ENCODE results near the gene FRYL.
A peak's percentile ranks its signal among the peaks of the same experiment; 100 is the strongest.

The FRYL gene

DNA sequence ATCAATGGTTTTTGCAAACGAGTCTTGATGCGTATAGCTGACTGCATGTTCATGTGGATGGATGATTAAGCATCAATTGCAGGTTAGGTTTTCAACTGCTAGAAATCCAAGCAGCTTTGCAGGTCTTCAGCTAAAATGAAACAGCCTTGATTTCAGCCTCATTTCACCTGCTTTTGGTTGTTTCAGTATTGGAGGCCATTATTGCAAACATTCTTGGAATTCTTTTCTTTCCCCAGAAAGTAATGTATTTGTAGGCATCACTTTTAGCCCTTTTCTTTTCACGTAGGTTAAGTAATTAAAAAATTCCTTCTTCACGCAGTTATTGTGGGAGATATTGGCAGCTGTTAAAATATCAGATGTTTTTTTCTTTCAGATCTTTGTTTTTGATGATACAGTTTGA lies 281.2 kb downstream of the FRYL start:
- no peaks in the 10 kb centered on the region for H3K9me3 ChIP-seq (ENCODE audit: control insufficient read depth, insufficient read depth, low read length)
- no peak overlapping the region for H3K9ac ChIP-seq (ENCODE audit: low read depth, low read length)
- no peaks in the 10 kb centered on the region; the same call in 1 of the 2 replicates for H3K4me1 ChIP-seq (ENCODE audit: insufficient read depth, low read length)
- peaks cover 3% of the 10 kb centered on the region for H3K36me3 ChIP-seq (ENCODE audit: insufficient read depth, low read length)

- H3K4me1 ChIP-seq (ENCODE audit: insufficient read depth, low read length), result no peaks in the 10 kb centered on the region; the same call in 1 of the 2 replicates
- H3K9me3 ChIP-seq (ENCODE audit: control insufficient read depth, insufficient read depth, low read length), result no peaks in the 10 kb centered on the region
- H3K36me3 ChIP-seq (ENCODE audit: insufficient read depth, low read length), result peaks cover 3% of the 10 kb centered on the region
- H3K9ac ChIP-seq (ENCODE audit: low read depth, low read length), result no peak overlapping the region
Measured at GRCh38 chr4:48495941-48496340, 284.1 kb downstream of the FRYL start.

DNA sequence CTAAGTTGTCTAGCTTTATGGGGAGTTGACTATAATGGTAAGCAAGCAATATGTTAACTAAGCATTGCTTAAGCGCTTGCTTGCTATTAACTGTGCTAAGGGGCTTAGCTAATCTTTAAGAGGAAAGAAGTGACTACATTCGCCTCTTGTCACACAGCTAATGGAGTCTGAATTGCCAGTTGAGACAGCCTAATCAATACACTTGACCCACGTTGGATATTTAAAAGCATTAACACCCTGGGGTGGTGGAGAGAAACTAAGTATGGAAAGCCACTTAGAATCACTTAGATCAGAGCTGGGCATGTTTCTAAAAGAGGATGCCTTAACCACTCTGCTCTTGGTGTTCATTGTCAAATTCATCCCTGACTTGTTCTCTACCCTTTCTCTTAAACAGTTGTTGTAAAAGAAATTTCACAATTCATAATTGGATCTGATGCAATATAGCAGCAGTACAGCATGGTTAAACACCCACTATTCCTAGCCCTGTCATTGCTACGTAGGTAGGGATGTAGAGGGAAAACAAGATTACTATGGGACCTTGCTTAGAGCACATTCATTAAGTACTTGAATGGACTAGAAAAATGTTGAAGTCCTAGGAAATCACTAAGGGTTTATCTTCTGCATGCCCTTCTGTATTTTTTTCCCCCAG lies 286.5 kb downstream of the FRYL start:
- Histone ChIP-seq H3K9ac (ENCODE audit: low read depth, low read length) (no peak overlapping the region), H3K36me3 (ENCODE audit: insufficient read depth, low read length) (no peaks in the 10 kb centered on the region), H3K9me3 (ENCODE audit: control insufficient read depth, insufficient read depth, low read length) (no peaks in the 10 kb centered on the region), H3K4me1 (ENCODE audit: insufficient read depth, low read length) (no peaks in the 10 kb centered on the region; the same call in 1 of the 2 replicates)

DNA sequence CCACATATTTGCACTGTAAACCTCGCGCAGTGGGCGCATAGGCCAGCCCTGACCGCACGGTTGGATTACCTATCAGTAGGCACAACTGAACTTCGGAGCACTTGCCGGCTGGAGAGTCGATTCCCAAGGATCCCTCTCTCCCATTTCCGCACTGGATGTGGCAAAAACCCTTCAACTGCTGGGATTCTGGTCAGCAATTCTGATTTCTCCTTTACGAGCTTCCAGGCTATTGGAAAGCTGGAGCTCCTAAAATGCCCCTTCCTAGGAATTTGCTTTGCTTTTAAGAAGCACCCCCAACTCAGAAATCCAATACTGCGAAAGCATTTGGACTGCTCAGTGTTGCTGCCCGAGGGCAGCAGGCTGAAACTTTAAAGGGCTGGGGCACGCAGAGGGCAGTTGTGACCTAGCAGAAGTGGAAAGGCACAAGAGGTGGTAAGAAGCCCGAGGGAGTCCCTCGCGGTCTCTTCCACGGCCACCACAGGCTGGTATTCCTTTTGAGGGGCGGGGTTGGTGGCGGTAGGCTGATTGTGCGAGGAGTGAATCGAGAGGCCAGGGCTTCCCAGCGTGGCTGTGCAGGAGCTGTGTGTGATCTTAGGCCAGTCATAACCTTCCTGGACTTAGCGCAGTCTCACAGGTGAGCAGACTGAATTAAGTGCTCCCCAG lies 288.4 kb downstream of the FRYL start:
- H3K9ac ChIP-seq (ENCODE audit: low read depth, low read length), result peak overlapping the region; percentile 34; the same call in 1 of the 2 replicates
- no peaks in the 10 kb centered on the region for H3K9me3 ChIP-seq (ENCODE audit: control insufficient read depth, insufficient read depth, low read length)
- H3K36me3 ChIP-seq (ENCODE audit: insufficient read depth, low read length), result no peaks in the 10 kb centered on the region

GRCh38 chr4:48490680-48491513 lies 289.2 kb downstream of the FRYL start:
- H3K9ac ChIP-seq (ENCODE audit: low read depth, low read length), result peak overlapping the region; percentile 34
- H3K9me3 ChIP-seq (ENCODE audit: control insufficient read depth, insufficient read depth, low read length), result no peaks in the 10 kb centered on the region
- peaks cover 3% of the 10 kb centered on the region; the same call in 1 of the 2 replicates for H3K4me1 ChIP-seq (ENCODE audit: insufficient read depth, low read length)
- no peaks in the 10 kb centered on the region for H3K36me3 ChIP-seq (ENCODE audit: insufficient read depth, low read length)

More for the DNA sequence above, 288.4 kb downstream of the FRYL start:
- H3K4me1 ChIP-seq (ENCODE audit: insufficient read depth, low read length), result peaks cover 3% of the 10 kb centered on the region; the same call in 1 of the 2 replicates

DNA sequence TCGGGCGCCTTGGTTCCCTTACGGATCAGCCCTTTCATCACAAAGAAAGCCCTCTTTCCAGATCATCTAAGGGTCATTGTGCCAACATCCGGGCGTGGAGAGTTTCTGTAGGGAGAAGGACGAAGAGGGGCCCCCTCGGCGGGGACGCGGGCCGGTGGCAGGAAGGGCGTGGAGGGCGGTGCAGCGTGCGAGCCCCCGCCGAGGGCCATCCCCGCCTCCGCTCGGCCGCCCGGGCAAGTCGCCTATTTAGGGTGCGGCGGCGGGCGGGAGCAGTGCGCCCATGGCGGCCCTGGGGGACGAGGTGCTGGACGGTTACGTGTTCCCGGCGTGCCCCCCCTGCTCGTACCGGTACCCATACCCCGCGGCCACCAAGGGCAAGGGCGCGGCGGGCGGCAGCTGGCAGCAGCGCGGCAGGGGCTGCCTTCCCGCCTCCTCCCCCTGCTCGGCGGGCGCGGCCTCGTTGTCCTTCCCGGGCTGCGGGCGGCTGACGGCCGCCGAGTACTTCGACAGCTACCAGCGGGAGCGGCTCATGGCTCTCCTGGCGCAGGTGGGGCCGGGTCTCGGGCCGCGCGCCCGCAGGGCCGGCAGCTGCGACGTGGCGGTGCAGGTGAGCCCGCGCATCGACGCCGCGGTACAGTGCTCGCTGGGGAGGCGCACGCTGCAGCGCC lies 289.9 kb downstream of the FRYL start, which contains the start of gene ZAR1:
ZAR1 (plus strand) TSS at position 241 of the 668 bp plus-strand sequence; CDS start at position 281, 40 bp downstream.
- Histone ChIP-seq H3K9me3 (ENCODE audit: control insufficient read depth, insufficient read depth, low read length) (no peaks in the 10 kb centered on the region), H3K36me3 (ENCODE audit: insufficient read depth, low read length) (no peaks in the 10 kb centered on the region), H3K9ac (ENCODE audit: low read depth, low read length) (peak within 1 kb of the TSS; percentile 34), H3K4me1 (ENCODE audit: insufficient read depth, low read length) (peaks cover 3% of the 10 kb centered on the region; the same call in 1 of the 2 replicates)

GRCh38 chr4:48489683-48490011 lies 290.4 kb downstream of the FRYL start:
- Histone ChIP-seq H3K36me3 (ENCODE audit: insufficient read depth, low read length) (no peaks in the 10 kb centered on the region), H3K9ac (ENCODE audit: low read depth, low read length) (peak overlapping the region; percentile 34), H3K4me1 (ENCODE audit: insufficient read depth, low read length) (peaks cover 3% of the 10 kb centered on the region; the same call in 1 of the 2 replicates), H3K9me3 (ENCODE audit: control insufficient read depth, insufficient read depth, low read length) (no peaks in the 10 kb centered on the region)

DNA sequence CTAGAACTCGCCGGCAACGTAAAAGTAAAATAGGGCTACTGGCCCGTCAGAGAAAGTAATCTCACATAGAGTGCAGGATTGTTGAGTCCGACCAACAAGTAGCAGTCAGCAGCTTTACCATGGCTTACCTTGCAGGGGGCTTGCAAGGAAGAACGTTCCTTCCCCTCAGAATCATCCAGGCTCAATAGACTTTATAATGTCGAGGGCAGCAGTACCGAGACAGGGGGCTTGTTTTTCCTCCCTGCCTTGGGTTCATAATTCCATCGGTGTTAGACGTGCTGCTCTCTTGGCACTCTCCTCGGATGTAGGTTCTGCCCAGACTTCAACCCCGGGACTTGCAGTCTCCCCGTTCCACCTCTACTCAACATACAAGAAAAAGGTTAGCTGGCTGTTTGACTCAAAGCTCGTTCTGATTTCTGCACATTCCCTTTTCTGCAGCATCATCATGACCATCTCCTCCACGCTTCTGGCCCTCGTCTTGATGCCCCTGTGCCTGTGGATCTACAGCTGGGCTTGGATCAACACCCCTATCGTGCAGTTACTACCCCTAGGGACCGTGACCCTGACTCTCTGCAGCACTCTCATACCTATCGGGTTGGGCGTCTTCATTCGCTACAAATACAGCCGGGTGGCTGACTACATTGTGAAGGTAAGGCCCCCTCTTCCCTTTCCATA lies 295.4 kb downstream of the FRYL start:
- Histone ChIP-seq H3K4me1 (ENCODE audit: insufficient read depth, low read length) (peaks cover 3% of the 10 kb centered on the region; the same call in 1 of the 2 replicates), H3K9me3 (ENCODE audit: control insufficient read depth, insufficient read depth, low read length) (no peaks in the 10 kb centered on the region), H3K9ac (ENCODE audit: low read depth, low read length) (peak overlapping the region; percentile 53; the same call in 1 of the 2 replicates), H3K36me3 (ENCODE audit: insufficient read depth, low read length) (no peaks in the 10 kb centered on the region)

GRCh38 chr4:48483777-48484493 lies 296.1 kb downstream of the FRYL start:
- Histone ChIP-seq H3K4me1 (ENCODE audit: insufficient read depth, low read length) (peaks cover 3% of the 10 kb centered on the region; the same call in 1 of the 2 replicates), H3K9ac (ENCODE audit: low read depth, low read length) (peak overlapping the region; percentile 53; the same call in 1 of the 2 replicates), H3K9me3 (ENCODE audit: control insufficient read depth, insufficient read depth, low read length) (no peaks in the 10 kb centered on the region), H3K36me3 (ENCODE audit: insufficient read depth, low read length) (no peaks in the 10 kb centered on the region)

DNA sequence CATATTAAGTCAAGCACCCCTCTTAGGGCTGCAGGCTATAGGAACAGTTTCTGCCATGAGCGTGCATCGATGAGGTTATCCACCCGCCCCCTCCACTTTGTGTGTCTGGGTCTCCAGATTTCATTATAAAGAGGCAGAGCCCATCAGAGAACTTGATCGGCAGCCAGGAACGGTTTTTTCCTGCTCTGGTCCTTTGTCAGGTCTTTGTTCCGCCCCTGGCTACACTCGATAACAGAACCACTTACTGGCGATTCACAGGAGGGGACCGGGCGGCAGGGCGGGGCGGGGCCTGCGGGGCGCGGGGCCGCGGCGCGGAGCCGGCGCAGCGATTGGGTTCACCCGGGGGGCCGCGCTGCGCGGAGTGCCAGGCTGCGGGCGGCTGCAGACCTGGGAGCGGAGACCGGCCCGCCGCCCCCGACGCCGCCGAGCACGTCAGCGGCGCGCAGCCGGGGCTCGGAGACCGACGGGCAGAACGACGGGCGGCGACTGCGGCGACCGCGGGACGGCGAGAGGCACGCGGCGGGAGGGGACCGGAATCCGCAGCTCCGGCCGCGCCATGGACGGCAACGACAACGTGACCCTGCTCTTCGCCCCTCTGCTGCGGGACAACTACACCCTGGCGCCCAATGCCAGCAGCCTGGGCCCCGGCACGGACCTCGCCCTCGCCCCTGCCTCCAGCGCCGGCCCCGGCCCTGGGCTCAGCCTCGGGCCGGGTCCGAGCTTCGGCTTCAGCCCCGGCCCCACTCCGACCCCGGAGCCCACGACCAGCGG lies 296.9 kb downstream of the FRYL start, which contains the start of gene SLC10A4:
SLC10A4 (plus strand) TSS at position 338 of the 771 bp plus-strand sequence; CDS start at position 557, 219 bp downstream.
- H3K4me1 ChIP-seq (ENCODE audit: insufficient read depth, low read length), result peaks cover 3% of the 10 kb centered on the region; the same call in 1 of the 2 replicates
- peak within 1 kb of the TSS; percentile 53; the same call in 1 of the 2 replicates for H3K9ac ChIP-seq (ENCODE audit: low read depth, low read length)

GRCh38 chr4:48481581-48481980 lies 298.5 kb downstream of the FRYL start:
- no peaks in the 10 kb centered on the region for H3K36me3 ChIP-seq (ENCODE audit: insufficient read depth, low read length)
- no peaks in the 10 kb centered on the region for H3K9me3 ChIP-seq (ENCODE audit: control insufficient read depth, insufficient read depth, low read length)
- no peak overlapping the region for H3K9ac ChIP-seq (ENCODE audit: low read depth, low read length)
- no peaks in the 10 kb centered on the region; the same call in 1 of the 2 replicates for H3K4me1 ChIP-seq (ENCODE audit: insufficient read depth, low read length)

More for the DNA sequence above, 296.9 kb downstream of the FRYL start, which contains the start of gene SLC10A4:
- H3K9me3 ChIP-seq (ENCODE audit: control insufficient read depth, insufficient read depth, low read length), result no peaks in the 10 kb centered on the region
- no peaks in the 10 kb centered on the region for H3K36me3 ChIP-seq (ENCODE audit: insufficient read depth, low read length)

DNA sequence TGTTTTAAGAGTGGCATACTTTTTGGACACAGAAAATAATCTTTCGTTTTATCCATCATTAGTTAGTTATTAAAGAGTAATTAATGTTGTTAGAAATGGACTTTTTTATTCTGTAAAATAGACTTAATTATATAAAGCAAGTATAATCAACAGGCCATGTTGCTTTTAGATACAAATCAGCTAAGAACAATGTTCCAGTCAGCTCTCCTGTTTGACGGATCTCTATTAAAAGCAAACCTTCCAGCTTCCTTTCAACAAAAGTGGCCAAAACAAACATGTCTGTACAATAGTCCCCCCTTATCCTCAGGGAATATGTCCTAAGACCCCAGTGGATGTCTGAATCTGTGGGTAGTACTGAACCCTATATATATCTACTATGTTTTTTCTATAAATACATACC lies 301.8 kb downstream of the FRYL start:
- Histone ChIP-seq H3K9ac (ENCODE audit: low read depth, low read length) (no peak overlapping the region), H3K9me3 (ENCODE audit: control insufficient read depth, insufficient read depth, low read length) (no peaks in the 10 kb centered on the region), H3K36me3 (ENCODE audit: insufficient read depth, low read length) (no peaks in the 10 kb centered on the region), H3K4me1 (ENCODE audit: insufficient read depth, low read length) (0 out of 2 replicates have a peak, but pooled peaks cover 2% of the 10 kb centered on the region)
